ENCODE data around the gene NANOG.
"Not testable (repeated sequence)": the region's sequence is repeated elsewhere in the genome, so short reads cannot be mapped to it uniquely, and the experiment has no call there.

NANOG gene

DNA sequence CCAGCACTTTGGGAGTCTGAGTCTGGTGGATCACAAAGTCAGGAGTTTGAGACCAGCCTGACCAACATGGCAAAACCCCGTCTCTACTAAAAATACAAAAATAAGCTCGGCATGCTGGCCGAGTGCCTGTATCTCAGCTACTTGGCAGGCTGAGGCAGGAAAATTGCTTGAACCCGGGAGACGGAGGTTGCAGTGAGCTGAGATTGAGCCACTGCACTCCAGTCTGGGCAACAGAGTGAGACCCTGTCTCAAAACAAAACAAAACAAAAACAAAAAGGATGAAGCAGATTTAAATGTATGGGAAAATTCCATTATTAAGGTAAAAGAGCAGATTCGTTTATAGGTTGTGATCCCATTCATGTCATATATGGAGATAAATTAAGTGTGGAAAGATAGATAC is 17.1 kb downstream of the NANOG start:
- not testable (repeated sequence) for DNase-seq

DNA sequence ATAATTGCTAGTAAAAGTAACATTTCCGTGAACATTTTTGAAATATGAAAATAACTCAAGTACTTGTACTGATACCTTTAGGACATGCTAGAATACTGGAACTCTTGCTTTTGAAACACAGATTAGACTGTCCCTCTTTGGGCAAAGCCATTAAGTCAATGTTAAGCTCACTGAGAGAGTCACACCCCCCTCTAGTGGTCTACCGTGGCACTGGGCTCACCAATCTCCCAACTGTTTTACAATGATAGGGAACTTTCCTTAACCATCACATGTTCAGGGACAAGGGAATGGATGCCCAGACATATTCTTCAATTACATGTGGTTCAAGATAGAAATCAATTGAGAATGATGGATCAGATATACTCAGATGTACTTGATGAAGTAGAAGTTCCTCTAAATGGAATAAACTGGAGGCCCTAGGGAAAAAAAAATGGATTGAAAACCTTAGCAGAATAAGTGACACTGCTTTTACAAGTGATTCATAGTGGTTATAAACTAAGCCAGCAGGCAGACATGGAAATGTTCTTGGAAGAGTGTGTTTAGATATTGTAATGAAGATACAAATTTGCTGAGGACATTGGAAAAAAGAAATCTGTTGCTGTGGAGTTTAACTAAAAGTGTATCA is 17.8 kb downstream of the NANOG start:
- peak; percentile 43 for DNase-seq

DNA sequence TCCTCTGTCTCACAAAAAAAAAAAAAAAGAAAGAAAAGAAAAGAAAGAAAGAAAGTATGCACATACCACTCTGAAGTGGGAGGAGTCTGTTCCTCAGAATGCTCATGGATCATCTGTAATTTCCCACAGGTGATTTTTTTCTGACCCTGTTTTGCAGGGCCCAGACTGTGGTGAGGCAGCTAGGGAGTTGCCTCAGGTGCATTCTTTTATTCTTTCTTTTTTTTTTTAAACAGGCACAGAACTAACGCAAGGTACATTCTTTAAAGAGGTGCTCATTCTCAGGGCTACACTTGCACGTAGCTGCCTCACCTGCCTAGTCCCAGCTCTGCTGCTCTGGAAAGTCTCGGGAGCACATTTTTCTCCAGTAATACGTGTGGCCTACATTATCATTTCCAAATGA is 36.6 kb downstream of the NANOG start:
- DNase-seq, result not testable (repeated sequence)

DNA sequence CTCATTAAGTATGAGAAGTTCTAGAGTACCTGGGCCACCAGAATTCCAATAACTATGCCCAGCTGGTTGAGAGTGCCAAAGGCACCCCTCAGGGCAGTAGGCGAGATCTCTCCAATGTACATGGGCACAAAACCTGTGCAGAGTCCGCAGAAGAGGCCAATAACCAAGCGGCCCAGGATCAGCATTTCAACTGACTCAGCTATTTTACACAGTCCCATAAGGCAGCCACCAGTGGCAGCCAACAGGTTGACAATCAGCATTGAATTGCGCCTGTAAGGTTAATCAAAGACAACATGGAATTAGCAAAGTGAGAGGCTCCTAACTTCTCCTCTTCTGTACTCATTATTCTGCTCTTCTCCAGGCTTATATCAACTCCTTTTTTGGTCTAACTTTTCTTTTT is 40.5 kb downstream of the NANOG start:
- DNase-seq, result not testable (repeated sequence)

DNA sequence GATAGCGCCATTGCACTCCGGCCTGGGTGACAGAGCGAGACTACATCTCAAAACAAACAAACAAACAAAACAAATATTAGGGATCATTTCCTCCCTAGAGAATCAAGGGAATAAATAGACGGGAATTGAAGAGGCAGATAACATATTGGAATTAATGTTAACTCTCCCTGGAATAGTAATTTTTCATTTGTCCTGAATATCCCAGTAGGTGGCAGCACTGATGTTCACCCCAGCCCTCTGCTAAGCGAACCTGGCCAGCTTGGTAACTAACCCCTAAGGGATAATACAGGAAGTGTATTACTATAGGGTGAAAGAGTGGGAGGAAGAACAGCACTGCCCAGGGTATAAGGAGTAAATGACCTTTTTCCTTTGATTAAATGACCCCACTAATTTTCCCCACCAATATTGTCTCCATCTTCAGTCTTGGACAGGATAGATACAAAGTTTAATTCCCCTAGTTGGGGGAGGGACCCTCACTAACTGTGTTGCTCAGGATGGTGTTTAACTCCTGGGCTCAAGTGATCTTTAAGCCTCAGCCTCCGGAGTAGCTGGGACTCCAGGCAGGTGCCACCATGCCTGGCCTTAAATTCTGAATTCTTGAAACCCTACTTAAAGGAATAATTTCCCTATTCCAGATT is 43.0 kb downstream of the NANOG start:
- DNase-seq, result no peak

DNA sequence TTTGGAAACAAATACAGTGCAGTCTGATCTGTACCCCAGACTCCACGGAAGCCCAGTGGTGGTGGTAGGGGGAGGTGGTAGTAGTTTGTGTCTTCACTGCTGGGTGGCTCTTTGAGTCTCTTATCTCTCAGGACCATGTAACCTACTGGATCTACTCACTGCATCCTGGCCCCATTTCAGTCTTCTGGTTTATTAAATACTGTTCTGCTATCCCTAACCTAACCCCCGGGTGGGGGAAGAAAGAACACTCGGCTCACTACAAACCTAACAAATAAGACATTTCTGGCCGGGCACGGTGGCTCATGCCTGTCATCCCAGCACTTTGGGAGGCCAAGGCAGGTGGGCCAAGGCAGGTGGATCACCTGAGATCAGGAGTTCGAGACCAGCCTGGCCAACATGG is 44.0 kb downstream of the NANOG start:
- DNase-seq, result not testable (repeated sequence)

DNA sequence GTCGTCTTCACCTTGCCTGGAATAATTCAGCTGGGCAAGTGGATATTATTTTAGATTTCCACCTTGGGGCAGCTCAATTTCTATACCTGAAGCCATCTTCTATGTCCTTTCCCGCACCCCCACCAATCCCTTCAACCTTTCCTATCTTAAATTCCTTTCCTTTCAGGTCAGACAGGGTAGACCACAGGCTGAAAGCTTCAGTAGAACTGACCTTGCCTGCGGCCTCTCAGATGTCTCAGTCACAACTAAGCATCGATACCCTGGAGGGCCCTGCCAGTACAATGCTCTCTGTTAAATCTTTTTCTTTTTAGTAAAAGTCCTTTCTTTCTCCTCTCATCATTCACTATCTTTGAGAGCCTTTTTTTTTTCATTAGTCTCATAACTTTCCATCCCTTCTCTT is 44.6 kb downstream of the NANOG start:
- DNase-seq, result no peak

DNA sequence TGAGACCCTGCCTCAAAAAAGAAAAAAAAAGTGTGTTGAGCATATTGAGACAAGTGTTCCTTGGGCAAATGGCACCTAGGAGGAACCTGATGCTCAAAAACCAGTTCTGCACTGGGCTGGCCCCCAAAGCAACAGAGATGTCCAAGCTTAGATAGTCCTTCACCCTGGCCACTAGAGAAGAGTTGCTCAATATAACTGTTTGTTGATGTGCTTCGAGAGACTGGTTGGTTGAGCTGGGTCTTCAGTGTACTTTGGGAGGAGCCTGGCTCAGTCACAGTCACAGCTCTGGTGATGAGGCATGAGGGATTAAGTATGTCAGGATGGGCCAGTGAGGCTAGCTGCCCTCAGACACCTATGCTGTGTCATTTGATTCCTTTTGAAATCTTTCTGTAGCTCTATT is 45.5 kb downstream of the NANOG start:
- no peak for DNase-seq

DNA sequence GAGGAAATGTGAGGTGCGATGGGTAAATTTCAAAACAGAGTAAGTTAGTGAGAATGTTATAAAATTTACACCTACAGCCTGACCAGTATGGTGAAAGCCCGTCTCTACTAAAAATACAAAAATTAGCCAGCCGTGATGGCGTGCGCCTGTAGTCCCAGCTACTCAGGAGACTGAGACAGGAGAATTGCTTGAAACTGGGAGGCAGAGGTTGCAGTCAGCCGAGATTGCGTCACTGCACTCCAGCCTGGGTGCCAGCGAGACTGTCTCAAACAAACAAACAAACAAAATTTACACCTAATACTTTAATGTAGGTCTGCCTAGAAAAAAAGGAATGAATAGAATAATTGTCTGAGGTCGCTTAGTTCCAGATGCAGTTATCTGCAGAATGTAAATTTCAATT is 45.9 kb downstream of the NANOG start:
- no peak for DNase-seq

DNA sequence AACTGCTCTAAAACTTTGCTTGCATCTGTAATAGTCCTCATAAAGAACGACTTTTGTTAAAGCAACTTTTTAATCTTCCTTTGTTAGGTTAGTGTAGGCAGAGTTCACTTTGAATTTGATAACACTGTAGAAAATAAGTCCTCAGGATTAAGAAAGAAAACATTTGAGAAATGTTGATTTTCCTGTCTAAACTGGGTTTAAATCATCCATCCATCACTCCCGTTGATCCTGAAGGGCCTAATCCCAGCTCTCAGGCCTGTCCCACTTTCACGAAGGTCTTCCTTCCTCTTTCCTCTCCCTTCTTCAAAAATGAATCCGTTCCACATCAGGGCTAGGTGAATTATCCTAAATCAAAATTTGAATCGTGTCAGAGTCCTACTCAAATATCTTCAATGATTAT is 46.6 kb downstream of the NANOG start:
- DNase-seq, result no peak

DNA sequence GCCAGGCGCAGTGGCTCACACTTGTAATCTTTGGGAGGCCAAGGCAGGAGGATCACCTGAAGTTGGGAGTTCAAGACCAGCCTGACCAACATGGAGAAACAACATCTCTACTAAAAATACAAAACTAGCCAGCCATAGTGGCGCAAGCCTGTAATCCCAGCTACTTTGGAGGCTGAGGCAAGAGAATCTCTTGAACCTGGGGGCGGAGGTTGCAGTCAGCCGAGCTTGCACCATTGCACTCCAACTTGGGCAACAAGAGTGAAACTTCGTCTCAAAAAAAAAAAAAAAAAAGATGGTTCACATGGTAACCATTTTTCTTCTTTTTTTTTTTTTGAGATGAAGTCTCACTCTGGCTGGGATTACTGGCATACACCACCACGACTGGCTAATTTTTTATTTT is 48.2 kb downstream of the NANOG start:
- no peak for DNase-seq

DNA sequence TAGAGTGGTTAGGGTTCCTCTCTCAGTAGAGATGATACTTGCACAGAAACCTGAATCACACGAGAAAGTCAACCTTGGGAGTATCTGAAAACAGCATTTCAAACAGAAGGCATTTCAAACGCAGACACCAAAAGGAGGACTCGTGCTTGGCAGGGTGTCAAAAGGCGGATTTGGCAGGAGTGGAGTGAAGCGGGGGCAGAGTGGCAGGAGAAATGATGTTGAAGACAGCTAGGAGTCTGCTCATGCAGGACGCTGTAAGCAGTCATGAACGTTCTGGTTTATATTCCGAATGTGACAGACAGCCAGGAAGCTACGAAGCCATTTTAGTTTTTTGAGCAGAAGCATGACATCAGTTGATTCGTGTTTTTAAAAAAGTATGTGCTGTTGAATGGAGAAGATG is 50.0 kb downstream of the NANOG start:
- not testable (repeated sequence) for DNase-seq

DNA sequence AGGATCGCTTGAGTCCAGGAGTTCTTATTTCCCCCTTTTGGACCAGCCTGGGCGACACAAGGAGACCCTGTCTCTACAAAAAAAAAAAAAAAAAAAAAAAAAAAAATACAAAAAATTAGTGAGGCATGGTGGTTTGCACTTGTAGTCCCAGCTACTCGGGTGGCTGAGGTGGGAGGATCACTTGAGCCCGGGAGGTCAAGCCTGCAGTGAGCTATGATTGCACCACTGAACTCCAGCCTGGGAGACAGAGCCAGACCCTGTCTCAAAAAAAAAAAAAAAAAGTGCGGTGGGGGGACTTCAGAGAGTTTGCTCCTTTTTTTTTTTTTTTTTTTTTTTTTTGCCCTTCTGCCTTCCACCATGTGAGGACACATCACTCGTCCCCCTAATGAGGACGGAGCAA is 50.6 kb downstream of the NANOG start:
- DNase-seq, result not testable (repeated sequence)

DNA sequence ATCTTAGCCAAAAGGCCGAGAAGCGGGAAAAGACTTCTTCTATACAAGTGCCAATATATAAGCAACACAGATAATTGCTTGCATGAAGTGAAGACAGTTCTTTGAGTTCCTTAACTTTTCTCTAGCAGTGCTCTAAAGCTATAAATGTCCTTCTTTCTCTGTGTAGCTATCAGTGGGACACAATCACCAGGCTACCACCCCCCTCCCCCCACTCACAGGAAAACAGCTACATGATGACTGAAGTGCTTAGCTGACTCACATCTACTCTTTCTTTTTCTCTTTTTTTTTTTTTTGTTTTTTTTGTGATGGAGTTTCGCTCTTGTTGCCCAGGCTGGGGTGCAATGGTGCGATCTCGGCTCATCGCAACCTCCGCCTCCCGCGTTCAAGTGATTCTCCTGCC is 53.2 kb downstream of the NANOG start:
- not testable (repeated sequence) for DNase-seq

DNA sequence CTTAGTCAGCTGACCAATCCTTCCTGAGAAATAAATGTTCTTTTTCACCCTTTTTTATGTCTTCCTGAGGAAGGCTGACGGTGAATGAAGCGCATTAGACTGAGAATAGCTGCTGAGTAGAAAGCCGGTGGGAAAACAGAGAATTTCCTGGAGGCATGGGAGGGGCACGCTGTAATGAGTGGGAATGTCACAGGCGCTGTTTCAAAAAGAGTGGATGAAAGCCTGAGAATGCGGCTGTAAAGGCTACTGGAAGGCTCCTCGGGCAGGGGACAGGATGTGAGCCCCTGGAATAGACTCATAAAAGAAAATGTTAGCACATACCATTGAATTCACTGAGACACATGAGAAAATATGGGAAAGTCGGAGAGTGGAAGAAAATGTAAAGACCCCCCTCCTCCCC is 53.9 kb downstream of the NANOG start:
- DNase-seq, result not testable (repeated sequence)

DNA sequence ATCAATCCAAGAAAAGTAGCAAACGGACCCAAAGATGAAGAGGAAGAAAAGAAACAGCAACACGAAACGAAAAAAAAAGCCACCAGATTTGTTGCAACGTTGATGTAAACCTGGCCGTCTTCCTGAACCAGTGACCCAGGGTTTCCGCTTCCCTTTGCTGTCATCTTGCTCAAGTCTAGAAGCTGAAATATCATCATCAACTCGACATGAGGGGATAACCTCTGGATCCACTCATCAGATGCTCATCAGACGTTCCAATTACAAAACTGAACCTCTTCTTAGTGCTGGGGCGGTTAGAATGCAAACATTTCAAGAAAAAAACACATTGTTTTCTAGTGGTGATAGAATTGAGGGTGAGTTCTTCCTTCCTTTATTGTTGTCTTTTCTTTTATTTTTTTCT is 54.4 kb downstream of the NANOG start:
- DNase-seq, result not testable (repeated sequence)

DNA sequence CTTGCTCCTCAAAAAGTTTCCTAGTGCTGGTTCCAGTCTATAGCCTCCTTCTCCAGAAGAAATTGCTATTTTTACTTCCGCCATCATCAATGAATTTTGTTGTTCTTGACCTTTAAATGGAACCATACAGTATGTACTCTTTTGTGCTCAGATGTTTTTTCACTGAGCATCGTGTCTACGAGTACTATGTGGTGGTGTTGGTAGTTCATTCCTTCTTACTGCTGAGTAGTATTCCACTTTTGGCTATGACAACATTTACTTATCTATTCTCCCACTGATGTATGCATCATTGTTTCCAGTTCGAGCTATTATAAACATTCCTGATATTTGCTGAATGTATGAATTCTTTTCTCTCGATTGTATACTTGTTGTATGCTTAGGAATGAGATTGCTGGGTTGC is 54.9 kb downstream of the NANOG start:
- no peak for DNase-seq

DNA sequence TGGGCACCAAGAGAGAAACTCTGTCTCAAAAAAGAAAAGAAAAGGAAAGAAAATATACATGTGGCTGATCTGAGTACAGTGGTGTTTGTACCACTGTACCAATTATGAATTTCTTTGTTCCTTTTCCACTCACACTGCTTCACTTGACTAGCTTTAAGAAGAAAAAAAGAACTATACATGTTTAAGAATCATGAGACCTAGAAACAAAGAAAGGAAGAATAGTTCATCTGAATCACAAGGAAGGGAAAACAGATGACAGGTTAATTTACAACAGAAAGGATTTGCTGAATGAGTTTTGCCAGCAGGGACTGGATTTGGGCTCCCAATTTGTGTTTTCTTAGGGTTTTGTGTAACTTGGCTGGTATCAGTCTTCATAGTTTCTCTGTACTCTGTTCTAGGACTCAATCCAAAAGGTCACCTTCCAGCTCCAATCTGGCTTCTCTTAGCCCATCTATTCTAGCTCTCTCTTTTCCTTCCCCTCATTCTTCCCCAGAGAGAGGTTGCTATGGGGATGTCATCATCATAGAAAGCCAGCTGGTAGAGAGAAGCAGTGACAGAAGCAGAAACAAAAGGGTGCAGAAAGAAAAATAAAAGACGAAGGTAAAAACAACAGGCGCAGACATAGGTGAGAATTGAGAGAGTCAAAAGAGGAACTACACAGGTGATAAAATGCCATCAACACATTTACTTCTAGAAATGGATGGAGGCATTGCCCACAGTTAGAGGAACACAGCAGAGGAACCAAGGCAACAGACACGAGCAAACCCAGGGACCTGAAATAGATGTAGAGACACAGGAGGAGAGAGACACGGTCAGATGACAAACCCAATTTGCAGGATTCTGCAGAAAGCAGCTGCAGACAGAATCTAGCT is 58.3 kb downstream of the NANOG start:
- not testable (repeated sequence) for DNase-seq

DNA sequence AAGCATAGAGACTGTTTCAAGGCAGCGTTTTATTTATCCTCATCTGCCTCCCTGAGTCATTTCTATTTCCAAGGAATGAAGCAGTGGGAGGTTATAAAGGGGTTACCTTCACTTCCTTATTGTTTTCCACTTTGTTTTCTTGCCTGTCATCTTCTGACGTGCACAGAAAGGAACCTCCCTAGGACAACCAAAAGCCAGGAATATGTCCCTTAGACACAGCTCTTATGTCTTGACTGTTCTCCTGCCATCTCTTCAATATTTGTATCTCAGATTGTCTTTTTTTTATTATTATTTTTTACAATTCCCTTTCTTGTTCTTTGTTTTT is 58.9 kb downstream of the NANOG start:
- not testable (repeated sequence) for DNase-seq
